HepG2 (cell line): Measurements from ENCODE around the gene DSE. TPM values are rescaled to one million over a fixed set of nuclear protein-coding genes. Genes with fewer than 3 reads are reported as not detected.

Source experiments
- ATAC-seq: fragments of 200-7000 bp; cut with Tn5 transposase; 3 replicates; pipeline ENCODE4 v1.9.1; 2020; ENCODE audit warnings: mild to moderate bottlenecking, moderate library complexity
- BruUV-seq: library from RNA; stranded (reverse); fragments of 400-500 nt; replicated peaks from 2 replicates; lab custom pipeline; 2021; lab: Mats Ljungman, UMichigan
- CTCF ChIA-PET: fragments of 300-600 bp; formaldehyde crosslinking; extraction: SDS; loops from one replicate; lab custom pipeline; 2021; ENCODE audit warnings: low total read pairs, inconsistent platforms, low intra/inter-chr PET ratio; lab: Yijun Ruan, JAX
- POLR2A ChIA-PET: fragments of 350-600 bp; sonication (Branson Sonifier 250); formaldehyde crosslinking; loops from one replicate; lab custom pipeline; 2020; ENCODE audit warnings: antibody characterized with exemption, inconsistent platforms; lab: Yijun Ruan, JAX
- DNase-seq: peaks from one replicate; pipeline ENCODE4 v3.0.0-alpha.2; 2015; ENCODE audit warnings: low spot score
- FAIRE-seq: peaks from 3 replicates; lab custom pipeline; 2011; peaks lifted over from hg19 to GRCh38; lab: Jason Lieb, UNC
- H2AFZ ChIP-seq: one replicate; pipeline ENCODE4 v1.6.1; 2011; ENCODE audit warnings: low read length, inconsistent platforms
- H3K27ac ChIP-seq: fragments of 300-600 bp; 3 replicates; pipeline ENCODE4 v1.8.0; 2011; ENCODE audit warnings: mixed run types, mild to moderate bottlenecking, mixed read lengths, low read length, inconsistent platforms; ENCODE audit not compliant: insufficient read depth; ENCODE audit errors: extremely low read length
- H3K27me3 ChIP-seq, 2 experiments: fragments of 200-600 bp in 1 of 2; 2 replicates in 1 of 2; 3 replicates in 1 of 2; pipeline versions ENCODE4 v1.6.0 to v1.8.0; 2011; ENCODE audit warnings: low read length in 2 of 2, mild to moderate bottlenecking in 2 of 2, moderate library complexity in 2 of 2, inconsistent platforms in 1 of 2; ENCODE audit not compliant: insufficient read depth in 2 of 2, control insufficient read depth in 1 of 2
- H3K36me3 ChIP-seq, 2 experiments: fragments of 200-600 bp in 1 of 2; replicated peaks in 1 of 2; 2 replicates in 1 of 2; 3 replicates in 1 of 2; pipeline versions ENCODE4 v1.5.1 to v1.8.0; 2011; ENCODE audit warnings: low read length in 2 of 2, inconsistent platforms in 1 of 2; ENCODE audit not compliant: insufficient read depth in 2 of 2, control insufficient read depth in 1 of 2
- H3K4me1 ChIP-seq: 2 replicates; pipeline ENCODE4 v1.5.1; 2012; ENCODE audit warnings: low read length, inconsistent platforms; ENCODE audit not compliant: insufficient read depth
- H3K4me2 ChIP-seq: 2 replicates; pipeline ENCODE4 v1.6.0; 2011; ENCODE audit warnings: low read depth, low read length, inconsistent platforms
- H3K4me3 ChIP-seq, 3 experiments: fragments of 200-600 bp in 1 of 3; sonication (generic), shearing (Covaris generic) in 1 of 3; replicated peaks in 1 of 3; 2 replicates each; pipeline ENCODE4 v1.5.1; 2011 to 2016; ENCODE audit warnings: low read length in 3 of 3, inconsistent platforms in 2 of 3, low read depth in 2 of 3, mild to moderate bottlenecking in 2 of 3, control low read depth in 1 of 3, mixed read lengths in 1 of 3; ENCODE audit not compliant: insufficient read depth in 1 of 3
- H3K79me2 ChIP-seq: one replicate; pipeline ENCODE4 v1.6.1; 2011; ENCODE audit warnings: low read length, inconsistent platforms; ENCODE audit not compliant: insufficient read depth
- H3K9ac ChIP-seq: 2 replicates; pipeline ENCODE4 v1.6.0; 2011; ENCODE audit warnings: mild to moderate bottlenecking, low read depth, low read length, inconsistent platforms; ENCODE audit not compliant: insufficient read depth
- H3K9me3 ChIP-seq: 2 replicates; pipeline ENCODE4 v1.5.1; 2012; ENCODE audit warnings: mild to moderate bottlenecking, low read length
- H4K20me1 ChIP-seq: 2 replicates; pipeline ENCODE4 v1.6.0; 2011; ENCODE audit warnings: inconsistent platforms, mild to moderate bottlenecking, low read length, moderate library complexity; ENCODE audit not compliant: insufficient read depth
- FOXC1 ChIP-seq: sonication (generic); formaldehyde crosslinking; IDR thresholded peaks from 2 replicates; pipeline ENCODE4 v1.8.0; 2022; ENCODE audit warnings: mild to moderate bottlenecking, missing genetic modification reagents, borderline replicate concordance
- HMG20A ChIP-seq: IDR thresholded peaks from 2 replicates; pipeline ENCODE4 v1.6.1; 2016; ENCODE audit warnings: borderline replicate concordance
- RBAK ChIP-seq: sonication (generic); formaldehyde crosslinking; IDR thresholded peaks from 2 replicates; pipeline ENCODE4 v1.5.1; 2020; ENCODE audit warnings: mild to moderate bottlenecking, missing genetic modification reagents
- REXO4 ChIP-seq: sonication (generic); formaldehyde crosslinking; IDR thresholded peaks from 2 replicates; pipeline ENCODE4 v1.8.0; 2022; ENCODE audit warnings: missing genetic modification reagents, mild to moderate bottlenecking, borderline replicate concordance
- ZBTB8A ChIP-seq: sonication (generic); formaldehyde crosslinking; IDR thresholded peaks from 2 replicates; pipeline ENCODE4 v1.4.0; 2020; ENCODE audit warnings: mild to moderate bottlenecking, low read depth, missing genetic modification reagents, borderline replicate concordance
- ZNF138 ChIP-seq: sonication (generic); formaldehyde crosslinking; IDR thresholded peaks from 2 replicates; pipeline ENCODE4 v1.5.0; 2020; ENCODE audit warnings: mild to moderate bottlenecking, low read depth, missing genetic modification reagents
- ZNF569 ChIP-seq: sonication (generic); formaldehyde crosslinking; IDR thresholded peaks from 2 replicates; pipeline ENCODE4 v1.5.0; 2020; ENCODE audit warnings: mild to moderate bottlenecking, missing genetic modification reagents, moderate library complexity, borderline replicate concordance
- WGBS: methylation state at CpG from one replicate; pipeline ENCODE4 v1.1.6; 2017; ENCODE audit warnings: low lambda C conversion rate; 5-methylcytosine and 5-hydroxymethylcytosine counted together
- in situ Hi-C: cut with HindIII; loops from 2 replicates; pipeline ENCODE4 v1.10.0; 2017; ENCODE audit warnings: low pct_unique_long_range_greater_than_20kb; ENCODE audit not compliant: extremely low pct_ligation_motif_present
- intact Hi-C: fragments of 100-400 bp; cut with micrococcal nuclease; formaldehyde crosslinking; loops from one replicate; pipeline ENCODE4 v1.10.0; 2022; ENCODE audit not compliant: unreplicated experiment
- polyA plus RNA-seq, 8 experiments: library from polyadenylated mRNA; depleted of rRNA in 3 of 8; stranded (reverse) in 7 of 8; unstranded in 1 of 8; fragments of >200 nt; fragmentation: Illumina TruSeq in 4 of 8; extraction: Trizol in 4 of 8; gene quantifications; 2 replicates each; pipeline versions ENCODE4 v1.2.1 to v1.2.3, GENCODE V29; 2011 to 2016; ENCODE audit warnings: low read depth in 4 of 8, missing spikeins in 1 of 8, mixed read lengths in 1 of 8; ENCODE audit not compliant: insufficient read depth in 1 of 8
- total RNA-seq, 5 experiments: library from RNA; depleted of rRNA; stranded (reverse); fragments of >200 nt; fragmentation: Illumina TruSeq; extraction: Trizol; gene quantifications; 2 replicates each; pipeline ENCODE4 v1.2.3, GENCODE V29; 2016; ENCODE audit warnings: low read depth in 1 of 5
- TF ChIP-seq, protein P1 (sequence below): sonication (generic); formaldehyde crosslinking; IDR thresholded peaks from 2 replicates; pipeline ENCODE4 v1.9.0; 2021; ENCODE audit warnings: missing genetic modification reagents, borderline replicate concordance
- TF ChIP-seq, protein P2 (sequence below): sonication (generic); formaldehyde crosslinking; IDR thresholded peaks from 2 replicates; pipeline ENCODE4 v1.5.0; 2020; ENCODE audit warnings: mild to moderate bottlenecking, missing genetic modification reagents
- TF ChIP-seq, protein P3 (sequence below): sonication (generic); formaldehyde crosslinking; IDR thresholded peaks from 2 replicates; pipeline ENCODE4 v1.4.0; 2020; ENCODE audit warnings: mild to moderate bottlenecking, missing genetic modification reagents
- TF ChIP-seq, protein P4 (sequence below): sonication (generic); formaldehyde crosslinking; IDR thresholded peaks from 2 replicates; pipeline ENCODE4 v1.4.0; 2020; ENCODE audit warnings: missing genetic modification reagents, borderline replicate concordance

The DSE gene
- total and polyA plus RNA-seq, 2 of the 13 experiments (the other 11 are each of a cell fraction or from before 2014, with no cell fraction given) = 2.6 to 4.6 TPM

DNA sequence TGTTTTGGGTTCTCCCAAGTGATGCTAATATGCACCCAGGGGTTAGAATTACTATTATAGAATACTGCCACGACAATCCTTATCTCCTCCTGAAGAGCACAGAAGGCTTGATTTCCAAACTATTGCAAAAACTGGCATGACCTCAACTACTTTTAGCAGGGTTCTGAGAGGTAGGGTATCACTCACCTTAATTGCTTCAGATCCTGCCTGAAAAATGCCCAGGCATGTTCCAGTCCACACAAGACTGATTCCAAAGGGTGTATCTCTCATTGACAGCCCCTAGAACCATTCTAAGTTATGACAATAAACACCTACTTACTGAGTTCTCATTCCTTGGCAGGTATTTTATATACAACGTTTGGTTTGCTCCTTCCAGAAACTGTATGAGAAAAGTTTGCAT is 5.0 kb upstream of the DSE start (continued):
- TF ChIP-seq, protein P1, sequence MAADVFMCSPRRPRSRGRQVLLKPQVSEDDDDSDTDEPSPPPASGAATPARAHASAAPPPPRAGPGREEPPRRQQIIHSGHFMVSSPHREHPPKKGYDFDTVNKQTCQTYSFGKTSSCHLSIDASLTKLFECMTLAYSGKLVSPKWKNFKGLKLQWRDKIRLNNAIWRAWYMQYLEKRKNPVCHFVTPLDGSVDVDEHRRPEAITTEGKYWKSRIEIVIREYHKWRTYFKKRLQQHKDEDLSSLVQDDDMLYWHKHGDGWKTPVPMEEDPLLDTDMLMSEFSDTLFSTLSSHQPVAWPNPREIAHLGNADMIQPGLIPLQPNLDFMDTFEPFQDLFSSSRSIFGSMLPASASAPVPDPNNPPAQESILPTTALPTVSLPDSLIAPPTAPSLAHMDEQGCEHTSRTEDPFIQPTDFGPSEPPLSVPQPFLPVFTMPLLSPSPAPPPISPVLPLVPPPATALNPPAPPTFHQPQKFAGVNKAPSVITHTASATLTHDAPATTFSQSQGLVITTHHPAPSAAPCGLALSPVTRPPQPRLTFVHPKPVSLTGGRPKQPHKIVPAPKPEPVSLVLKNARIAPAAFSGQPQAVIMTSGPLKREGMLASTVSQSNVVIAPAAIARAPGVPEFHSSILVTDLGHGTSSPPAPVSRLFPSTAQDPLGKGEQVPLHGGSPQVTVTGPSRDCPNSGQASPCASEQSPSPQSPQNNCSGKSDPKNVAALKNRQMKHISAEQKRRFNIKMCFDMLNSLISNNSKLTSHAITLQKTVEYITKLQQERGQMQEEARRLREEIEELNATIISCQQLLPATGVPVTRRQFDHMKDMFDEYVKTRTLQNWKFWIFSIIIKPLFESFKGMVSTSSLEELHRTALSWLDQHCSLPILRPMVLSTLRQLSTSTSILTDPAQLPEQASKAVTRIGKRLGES (CRISPR knock-in tag) = no peak
- TF ChIP-seq, protein P2, sequence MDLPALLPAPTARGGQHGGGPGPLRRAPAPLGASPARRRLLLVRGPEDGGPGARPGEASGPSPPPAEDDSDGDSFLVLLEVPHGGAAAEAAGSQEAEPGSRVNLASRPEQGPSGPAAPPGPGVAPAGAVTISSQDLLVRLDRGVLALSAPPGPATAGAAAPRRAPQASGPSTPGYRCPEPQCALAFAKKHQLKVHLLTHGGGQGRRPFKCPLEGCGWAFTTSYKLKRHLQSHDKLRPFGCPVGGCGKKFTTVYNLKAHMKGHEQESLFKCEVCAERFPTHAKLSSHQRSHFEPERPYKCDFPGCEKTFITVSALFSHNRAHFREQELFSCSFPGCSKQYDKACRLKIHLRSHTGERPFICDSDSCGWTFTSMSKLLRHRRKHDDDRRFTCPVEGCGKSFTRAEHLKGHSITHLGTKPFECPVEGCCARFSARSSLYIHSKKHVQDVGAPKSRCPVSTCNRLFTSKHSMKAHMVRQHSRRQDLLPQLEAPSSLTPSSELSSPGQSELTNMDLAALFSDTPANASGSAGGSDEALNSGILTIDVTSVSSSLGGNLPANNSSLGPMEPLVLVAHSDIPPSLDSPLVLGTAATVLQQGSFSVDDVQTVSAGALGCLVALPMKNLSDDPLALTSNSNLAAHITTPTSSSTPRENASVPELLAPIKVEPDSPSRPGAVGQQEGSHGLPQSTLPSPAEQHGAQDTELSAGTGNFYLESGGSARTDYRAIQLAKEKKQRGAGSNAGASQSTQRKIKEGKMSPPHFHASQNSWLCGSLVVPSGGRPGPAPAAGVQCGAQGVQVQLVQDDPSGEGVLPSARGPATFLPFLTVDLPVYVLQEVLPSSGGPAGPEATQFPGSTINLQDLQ (CRISPR knock-in tag) = no peak

DNA sequence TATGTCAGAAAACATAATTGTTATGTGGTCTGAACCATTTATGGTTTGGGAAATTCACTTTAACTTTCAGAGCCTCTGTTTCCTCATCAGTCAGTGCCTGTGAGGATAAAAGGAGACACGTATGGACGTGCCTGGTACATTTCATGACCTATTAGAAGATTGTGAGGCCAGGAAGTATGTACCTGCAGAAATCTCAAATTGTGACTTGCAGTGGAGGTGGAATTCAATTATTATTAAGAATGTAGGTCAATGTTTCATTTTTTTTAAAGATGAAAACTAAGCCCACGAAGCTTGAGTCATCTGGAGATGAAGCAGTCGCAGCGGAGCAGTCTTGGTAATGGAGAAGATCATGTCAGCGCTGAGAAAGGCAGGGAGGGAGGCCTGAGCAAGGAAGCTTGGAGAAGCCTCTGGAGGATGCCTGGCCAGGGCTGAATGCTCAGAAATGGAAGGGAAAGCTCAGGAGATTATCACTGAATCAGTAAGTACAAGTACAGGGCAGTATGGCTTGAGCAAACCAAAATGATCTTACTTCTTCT is 3.9 kb upstream of the DSE start:
- Histone ChIP-seq H3K27me3 (peaks cover 8 to 32% of the 10 kb centered on the region in 2 experiments), H3K79me2 (no peaks in the 10 kb centered on the region), H3K9ac (no peak overlapping the region), H3K4me1 (peaks cover 10% of the 10 kb centered on the region), H3K36me3 (no peaks in the 10 kb centered on the region), H3K4me2 (no peak overlapping the region)
- no TSS peak for BruUV-seq
- no peak for FAIRE-seq
- POLR2A ChIA-PET = no interaction called here
- in situ Hi-C loops = no loop called here
- ATAC-seq = no peak
- TF ChIP-seq RBAK (CRISPR knock-in tag) = no peak
- TF ChIP-seq, protein P3, sequence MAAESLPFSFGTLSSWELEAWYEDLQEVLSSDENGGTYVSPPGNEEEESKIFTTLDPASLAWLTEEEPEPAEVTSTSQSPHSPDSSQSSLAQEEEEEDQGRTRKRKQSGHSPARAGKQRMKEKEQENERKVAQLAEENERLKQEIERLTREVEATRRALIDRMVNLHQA (CRISPR knock-in tag) = no peak
- no peak for TF ChIP-seq ZBTB8A (CRISPR knock-in tag)
- no peak for TF ChIP-seq REXO4 (CRISPR knock-in tag)
- no peak for TF ChIP-seq ZNF569
- no peak for TF ChIP-seq FOXC1
- TF ChIP-seq, protein P4, sequence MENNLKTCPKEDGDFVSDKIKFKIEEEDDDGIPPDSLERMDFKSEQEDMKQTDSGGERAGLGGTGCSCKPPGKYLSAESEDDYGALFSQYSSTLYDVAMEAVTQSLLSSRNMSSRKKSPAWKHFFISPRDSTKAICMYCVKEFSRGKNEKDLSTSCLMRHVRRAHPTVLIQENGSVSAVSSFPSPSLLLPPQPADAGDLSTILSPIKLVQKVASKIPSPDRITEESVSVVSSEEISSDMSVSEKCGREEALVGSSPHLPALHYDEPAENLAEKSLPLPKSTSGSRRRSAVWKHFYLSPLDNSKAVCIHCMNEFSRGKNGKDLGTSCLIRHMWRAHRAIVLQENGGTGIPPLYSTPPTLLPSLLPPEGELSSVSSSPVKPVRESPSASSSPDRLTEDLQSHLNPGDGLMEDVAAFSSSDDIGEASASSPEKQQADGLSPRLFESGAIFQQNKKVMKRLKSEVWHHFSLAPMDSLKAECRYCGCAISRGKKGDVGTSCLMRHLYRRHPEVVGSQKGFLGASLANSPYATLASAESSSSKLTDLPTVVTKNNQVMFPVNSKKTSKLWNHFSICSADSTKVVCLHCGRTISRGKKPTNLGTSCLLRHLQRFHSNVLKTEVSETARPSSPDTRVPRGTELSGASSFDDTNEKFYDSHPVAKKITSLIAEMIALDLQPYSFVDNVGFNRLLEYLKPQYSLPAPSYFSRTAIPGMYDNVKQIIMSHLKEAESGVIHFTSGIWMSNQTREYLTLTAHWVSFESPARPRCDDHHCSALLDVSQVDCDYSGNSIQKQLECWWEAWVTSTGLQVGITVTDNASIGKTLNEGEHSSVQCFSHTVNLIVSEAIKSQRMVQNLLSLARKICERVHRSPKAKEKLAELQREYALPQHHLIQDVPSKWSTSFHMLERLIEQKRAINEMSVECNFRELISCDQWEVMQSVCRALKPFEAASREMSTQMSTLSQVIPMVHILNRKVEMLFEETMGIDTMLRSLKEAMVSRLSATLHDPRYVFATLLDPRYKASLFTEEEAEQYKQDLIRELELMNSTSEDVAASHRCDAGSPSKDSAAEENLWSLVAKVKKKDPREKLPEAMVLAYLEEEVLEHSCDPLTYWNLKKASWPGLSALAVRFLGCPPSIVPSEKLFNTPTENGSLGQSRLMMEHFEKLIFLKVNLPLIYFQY (CRISPR knock-in tag) = no peak
- no peak for TF ChIP-seq HMG20A
- TF ChIP-seq ZNF138 (CRISPR knock-in tag) = no peak
- TF ChIP-seq, all 625 proteins: peak for 0
- no peak for DNase-seq
- H3K9me3 ChIP-seq = no peaks in the 10 kb centered on the region
- 56% methylated on average over 6 of the region's 6 CpGs for WGBS
- intact Hi-C loops = no loop called here
- CTCF ChIA-PET = no interaction called here
- no peak overlapping the region for H2AFZ ChIP-seq
- H3K27ac ChIP-seq = no peak overlapping the region
- H4K20me1 ChIP-seq = no peaks in the 10 kb centered on the region
- no peak overlapping the region for H3K4me3 ChIP-seq
